ENCODE results near the gene CREBBP.

The CREBBP gene

GRCh38 chr16:3797904-3798811 lies 82.4 kb downstream of the CREBBP start:
- no peak for DNase-seq (ENCODE audit: low spot score)

GRCh38 chr16:3797473-3797872 lies 83.0 kb downstream of the CREBBP start:
- no peak for DNase-seq (ENCODE audit: low spot score)

- DNase-seq (ENCODE audit: low spot score): no peak
Measured at GRCh38 chr16:3793161-3793576, 87.3 kb downstream of the CREBBP start.

- DNase-seq (ENCODE audit: low spot score): no peak
Measured at GRCh38 chr16:3792472-3793012, 88.0 kb downstream of the CREBBP start.

- no peak for DNase-seq (ENCODE audit: low spot score)
Measured at GRCh38 chr16:3791701-3792100, 88.8 kb downstream of the CREBBP start.

GRCh38 chr16:3789375-3790099 lies 91.0 kb downstream of the CREBBP start:
- no peak for DNase-seq (ENCODE audit: low spot score)

GRCh38 chr16:3788711-3789374 lies 91.7 kb downstream of the CREBBP start:
- no peak for DNase-seq (ENCODE audit: low spot score)

- no peak for DNase-seq (ENCODE audit: low spot score)
Measured at GRCh38 chr16:3787924-3788661, 92.4 kb downstream of the CREBBP start.

GRCh38 chr16:3785413-3785812 lies 95.1 kb downstream of the CREBBP start:
- no peak for DNase-seq (ENCODE audit: low spot score)

GRCh38 chr16:3783516-3783915 lies 97.0 kb downstream of the CREBBP start:
- DNase-seq (ENCODE audit: low spot score): no peak

GRCh38 chr16:3782566-3782965 lies 97.9 kb downstream of the CREBBP start:
- DNase-seq (ENCODE audit: low spot score): no peak

- no peak for DNase-seq (ENCODE audit: low spot score)
Measured at GRCh38 chr16:3781421-3781820, 99.1 kb downstream of the CREBBP start.

GRCh38 chr16:3780570-3780969 lies 99.9 kb downstream of the CREBBP start:
- peak; percentile 15 for DNase-seq (ENCODE audit: low spot score)

GRCh38 chr16:3776316-3776715 lies 104.2 kb downstream of the CREBBP start:
- no peak for DNase-seq (ENCODE audit: low spot score)

- DNase-seq (ENCODE audit: low spot score): no peak
Measured at GRCh38 chr16:3774819-3775218, 105.7 kb downstream of the CREBBP start.

- DNase-seq (ENCODE audit: low spot score): no peak
Measured at GRCh38 chr16:3774156-3774767, 106.3 kb downstream of the CREBBP start.

- DNase-seq (ENCODE audit: low spot score): no peak
Measured at GRCh38 chr16:3773663-3774062, 106.8 kb downstream of the CREBBP start.

GRCh38 chr16:3771513-3771912 lies 109.0 kb downstream of the CREBBP start:
- no peak for DNase-seq (ENCODE audit: low spot score)

GRCh38 chr16:3770530-3770929 lies 110.0 kb downstream of the CREBBP start:
- no peak for DNase-seq (ENCODE audit: low spot score)

GRCh38 chr16:3769942-3770341 lies 110.6 kb downstream of the CREBBP start:
- DNase-seq (ENCODE audit: low spot score): no peak

GRCh38 chr16:3769013-3769412 lies 111.5 kb downstream of the CREBBP start:
- no peak for DNase-seq (ENCODE audit: low spot score)

Data from SK-N-DZ (cell line).